GM13976 (cell line): ENCODE results near the gene ARAP1.

Source experiments
- DNase-seq: peaks from one replicate; pipeline ENCODE4 v3.0.0; 2012; ENCODE audit warnings: low spot score
- CTCF ChIP-seq: IDR thresholded peaks from 2 replicates; pipeline ENCODE4 v1.5.1; 2012; ENCODE audit warnings: borderline replicate concordance, mild to moderate bottlenecking; ENCODE audit not compliant: insufficient read depth; ENCODE audit errors: extremely low read depth, missing control alignments, control extremely low read depth
- in situ Hi-C: fragments of 300-500 bp; cut with MboI; formaldehyde crosslinking; loops from one replicate; pipeline ENCODE4 v1.12.0; 2022; ENCODE audit warnings: low sequenced_read_pairs, mixed read lengths, inconsistent platforms; ENCODE audit not compliant: unreplicated experiment

ARAP1 gene

GRCh38 chr11:72696866-72697700 lies 55.1 kb downstream of the ARAP1 start:
- no peak for DNase-seq
- no peak for TF ChIP-seq CTCF
- in situ Hi-C loops = no loop called here

DNA sequence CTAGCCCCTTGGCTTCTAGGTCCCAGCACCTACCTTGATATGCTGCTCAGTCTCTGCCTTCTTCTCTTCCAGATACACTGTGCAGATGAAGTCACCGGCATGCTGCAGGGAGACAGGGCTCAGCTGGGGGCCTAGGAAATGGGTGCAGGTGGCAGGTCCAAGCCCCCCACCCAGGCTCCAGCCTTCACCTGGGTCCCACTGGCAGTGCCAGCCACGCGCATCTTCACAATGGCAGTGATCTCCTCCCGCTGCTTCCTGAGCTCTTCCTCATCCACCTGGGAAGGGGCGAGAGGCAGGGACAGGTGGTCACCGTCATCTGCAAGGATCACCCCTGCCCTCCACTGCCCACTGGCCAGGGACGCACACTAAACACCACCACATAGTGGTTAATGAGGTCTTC lies 56.9 kb downstream of the ARAP1 start:
- DNase-seq = no peak
- in situ Hi-C loops = no loop called here
- no peak for TF ChIP-seq CTCF

DNA sequence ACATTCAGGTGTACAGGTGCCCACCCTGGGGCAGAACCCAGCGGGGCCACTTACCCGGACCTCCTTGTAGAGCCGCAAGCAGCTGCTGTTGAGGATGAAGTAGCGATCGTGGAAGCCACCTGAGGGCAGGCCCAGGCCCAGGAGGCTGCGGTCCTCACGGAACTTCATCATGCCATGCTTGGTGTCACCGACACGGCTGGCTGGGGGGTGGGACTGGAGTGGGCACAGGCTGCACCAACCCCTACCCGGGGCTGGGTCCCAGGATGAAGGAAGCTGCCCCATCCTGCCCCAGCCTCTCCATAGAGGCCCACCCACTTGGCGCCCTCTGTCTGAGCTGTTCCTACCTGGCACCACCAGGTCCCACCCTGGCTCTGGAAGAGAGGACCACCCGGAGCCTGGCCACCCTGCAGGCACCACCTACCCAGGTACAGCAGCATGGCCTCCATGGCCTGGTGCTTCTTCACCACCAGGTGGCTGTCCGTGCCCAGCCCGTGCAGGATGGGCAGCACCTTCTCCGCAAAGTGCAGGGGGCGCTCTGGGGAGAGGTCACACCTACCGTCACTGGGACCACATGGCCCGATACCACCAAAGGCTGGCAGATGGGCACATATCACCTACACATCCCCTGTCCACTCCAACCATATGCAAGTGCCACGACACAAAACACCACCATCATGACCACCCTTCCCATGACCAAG lies 58.8 kb downstream of the ARAP1 start:
- DNase-seq = no peak
- in situ Hi-C loops = no loop called here

GRCh38 chr11:72692498-72693237 lies 59.5 kb downstream of the ARAP1 start:
- TF ChIP-seq CTCF = no peak
- in situ Hi-C loops = no loop called here
- no peak for DNase-seq

More for the DNA sequence above, 58.8 kb downstream of the ARAP1 start:
- no peak for TF ChIP-seq CTCF

DNA sequence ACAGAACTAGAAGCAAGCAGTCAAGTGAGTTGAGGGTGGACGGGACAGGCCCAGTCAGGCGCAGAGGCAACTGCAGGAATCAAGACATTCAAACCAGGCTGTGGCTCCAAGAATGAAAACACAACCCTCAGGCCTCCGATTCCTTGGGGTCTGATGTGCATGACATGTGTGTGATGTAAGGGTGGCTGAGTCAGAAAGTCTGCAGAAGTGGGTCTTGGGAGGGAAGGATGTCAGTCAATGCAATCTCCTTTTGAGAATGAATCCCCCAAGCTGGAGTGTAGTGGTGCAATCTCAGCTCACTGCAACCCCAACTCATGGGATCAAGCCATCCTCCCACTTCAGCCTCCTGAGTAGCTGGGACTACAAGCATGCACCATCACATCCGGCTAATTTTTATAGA lies 62.0 kb downstream of the ARAP1 start:
- no peak for TF ChIP-seq CTCF
- DNase-seq = no peak
- in situ Hi-C loops = no loop called here

DNA sequence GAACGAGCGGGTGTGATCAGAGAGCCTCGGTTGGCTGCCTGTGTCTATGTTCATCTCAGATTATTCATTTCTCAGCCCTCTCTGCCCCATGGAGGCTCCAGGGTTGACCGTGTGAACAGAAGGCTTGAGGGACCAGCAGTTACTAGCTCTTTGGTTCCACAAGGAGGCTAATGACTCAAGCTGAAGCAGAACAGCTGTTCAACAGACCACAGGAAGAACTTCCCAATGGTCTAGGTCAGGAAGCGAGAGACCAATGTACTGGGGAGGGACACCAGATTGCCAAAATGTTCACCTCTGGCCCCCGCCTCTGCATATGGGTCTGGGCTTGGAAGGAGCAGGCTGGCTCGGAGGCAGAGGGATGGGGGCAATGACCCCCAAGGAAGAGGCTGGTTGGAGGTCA lies 63.3 kb downstream of the ARAP1 start:
- DNase-seq = no peak
- no peak for TF ChIP-seq CTCF
- in situ Hi-C loops = no loop called here
